ENCODE results near the gene HOXA6. TPM values are rescaled to one million over a fixed set of nuclear protein-coding genes. Genes with fewer than 3 reads are reported as not detected.

Gene HOXA6
- total RNA-seq, 1 experiment from 2014 or later: not detected

DNA sequence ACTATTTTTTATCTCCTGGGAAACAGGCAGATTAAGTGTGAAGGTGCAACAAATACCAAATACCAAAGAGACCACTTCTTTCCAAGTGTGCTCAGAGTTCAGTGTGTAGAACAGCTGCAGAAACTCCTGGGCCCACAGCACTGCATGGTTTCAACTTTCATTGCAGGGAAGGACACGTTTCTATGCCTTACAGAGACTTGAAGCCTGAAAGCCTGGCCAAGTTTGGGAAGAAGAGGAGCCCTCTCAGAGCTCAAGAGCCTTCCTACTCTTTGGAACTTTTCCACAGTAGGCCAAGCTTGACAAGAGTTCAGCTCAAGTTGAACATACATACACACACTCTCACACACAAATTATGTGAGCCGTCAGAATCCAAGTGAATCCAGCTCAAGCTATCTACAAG, 19.5 kb downstream of the HOXA6 start:
- H3K27ac Mint-ChIP-seq: no peak overlapping the region
- Histone ChIP-seq H2BK120ac (ENCODE audit: low read depth, low read length, poor library complexity, severe bottlenecking) (no peak overlapping the region), H4K8ac (replicated peaks; ENCODE audit: insufficient read length, low read depth, low read length) (no peak overlapping the region), H3K27ac (ENCODE audit: insufficient read length, low read depth, low read length) (no peak overlapping the region), H4K91ac (ENCODE audit: insufficient read length, low read depth, low read length) (no peak overlapping the region), H2BK5ac (ENCODE audit: insufficient read length, low read length) (no peak overlapping the region), H3K14ac (ENCODE audit: insufficient read depth, low read length) (no peak overlapping the region), H3T11ph (ENCODE audit: low read length) (no peak overlapping the region), H3K27me3 (ENCODE audit: insufficient read depth, low read length) (peaks cover 95% of the 10 kb centered on the region), H3K56ac (ENCODE audit: insufficient read length, low read depth, low read length) (no peak overlapping the region), H2AFZ (ENCODE audit: low read length) (no peak overlapping the region), H4K5ac (ENCODE audit: insufficient read length, low read depth, low read length) (no peak overlapping the region), H3K9ac (ENCODE audit: extremely low read depth, insufficient read length, low read length) (no peak overlapping the region), H2BK15ac (ENCODE audit: low read depth, low read length) (no peak overlapping the region), H3K23ac (ENCODE audit: insufficient read length, low read depth, low read length) (no peak overlapping the region), H3K4ac (ENCODE audit: low read depth, low read length) (no peak overlapping the region), H4K20me1 (ENCODE audit: control insufficient read depth, insufficient read depth, insufficient read length) (peaks cover 2% of the 10 kb centered on the region), H3K79me2 (ENCODE audit: insufficient read depth, low read length) (no peaks in the 10 kb centered on the region), H3K4me2 (ENCODE audit: insufficient read depth, insufficient read length, low read length) (no peak overlapping the region), H3K79me1 (ENCODE audit: insufficient read depth, low read depth, low read length, poor library complexity, severe bottlenecking) (no peaks in the 10 kb centered on the region), H3K9me3 (ENCODE audit: control insufficient read depth, low read depth, low read length) (no peaks in the 10 kb centered on the region), H3K4me1 (ENCODE audit: insufficient read depth, low read length) (no peaks in the 10 kb centered on the region), H2BK12ac (ENCODE audit: insufficient read length, low read depth, low read length) (no peak overlapping the region), H3K23me2 (ENCODE audit: insufficient read length, low read depth, low read length, poor library complexity, severe bottlenecking) (no peaks in the 10 kb centered on the region), H3K18ac (ENCODE audit: insufficient read length, low read depth, low read length) (no peak overlapping the region), H2BK20ac (ENCODE audit: low read depth, low read length, poor library complexity, severe bottlenecking) (no peak overlapping the region), H2AK5ac (ENCODE audit: insufficient read length, low read length) (no peak overlapping the region)
- H3K4me3 Mint-ChIP-seq: no peak overlapping the region
- H3K4me1 Mint-ChIP-seq: peaks cover 0 to 10% of the 10 kb centered on the region in 2 experiments; a peak in 1 of 4 replicates
- H3K36me3 Mint-ChIP-seq (ENCODE audit: insufficient read depth in 1 of 3, low read depth in 3 of 3): no peaks in the 10 kb centered on the region; a peak in 1 of 7 replicates
- no peak for DNase-seq
- peaks cover 97% of the 10 kb centered on the region for H3K27me3 Mint-ChIP-seq (ENCODE audit: low read depth)
- peaks cover 8 to 9% of the 10 kb centered on the region in 2 experiments; a peak in 4 of 5 replicates for H3K9me3 Mint-ChIP-seq
- TF ChIP-seq, protein P1, sequence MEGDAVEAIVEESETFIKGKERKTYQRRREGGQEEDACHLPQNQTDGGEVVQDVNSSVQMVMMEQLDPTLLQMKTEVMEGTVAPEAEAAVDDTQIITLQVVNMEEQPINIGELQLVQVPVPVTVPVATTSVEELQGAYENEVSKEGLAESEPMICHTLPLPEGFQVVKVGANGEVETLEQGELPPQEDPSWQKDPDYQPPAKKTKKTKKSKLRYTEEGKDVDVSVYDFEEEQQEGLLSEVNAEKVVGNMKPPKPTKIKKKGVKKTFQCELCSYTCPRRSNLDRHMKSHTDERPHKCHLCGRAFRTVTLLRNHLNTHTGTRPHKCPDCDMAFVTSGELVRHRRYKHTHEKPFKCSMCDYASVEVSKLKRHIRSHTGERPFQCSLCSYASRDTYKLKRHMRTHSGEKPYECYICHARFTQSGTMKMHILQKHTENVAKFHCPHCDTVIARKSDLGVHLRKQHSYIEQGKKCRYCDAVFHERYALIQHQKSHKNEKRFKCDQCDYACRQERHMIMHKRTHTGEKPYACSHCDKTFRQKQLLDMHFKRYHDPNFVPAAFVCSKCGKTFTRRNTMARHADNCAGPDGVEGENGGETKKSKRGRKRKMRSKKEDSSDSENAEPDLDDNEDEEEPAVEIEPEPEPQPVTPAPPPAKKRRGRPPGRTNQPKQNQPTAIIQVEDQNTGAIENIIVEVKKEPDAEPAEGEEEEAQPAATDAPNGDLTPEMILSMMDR (conservative IDR thresholded peaks at IDR 0.05): no peak
- no CpG with 5 or more reads among the region's 2 CpGs for WGBS (ENCODE audit: extremely low coverage, insufficient read length, low lambda C conversion rate)

All from H9 (cell line).